GM13977 (cell line): ENCODE measurements around the gene WDR17.
A peak's percentile ranks its signal among the peaks of the same experiment; 100 is the strongest.

Experiments used
- DNase-seq: peaks from one replicate; pipeline ENCODE4 v3.0.0; 2012; ENCODE audit warnings: low spot score
- CTCF ChIP-seq: IDR thresholded peaks from 2 replicates; pipeline ENCODE4 v1.5.1; 2012; ENCODE audit warnings: mild to moderate bottlenecking, control low read depth; ENCODE audit not compliant: insufficient read depth; ENCODE audit errors: extremely low read depth, missing control alignments
- in situ Hi-C: fragments of 300-500 bp; cut with MboI; formaldehyde crosslinking; loops from one replicate; pipeline ENCODE4 v1.12.0; 2022; ENCODE audit warnings: low sequenced_read_pairs, low pct_unique_long_range_greater_than_20kb, mixed read lengths, inconsistent platforms; ENCODE audit not compliant: unreplicated experiment

The WDR17 gene

GRCh38 chr4:176107695-176108094 lies 42.1 kb downstream of the WDR17 start:
- no peak for DNase-seq
- no peak for TF ChIP-seq CTCF
- in situ Hi-C loops, result no loop called here

- peak; percentile 66 for TF ChIP-seq CTCF
- peak; percentile 34 for DNase-seq
- in situ Hi-C loops, result no loop called here
Measured at GRCh38 chr4:176123710-176124407, 58.2 kb downstream of the WDR17 start.

GRCh38 chr4:176125063-176125462 lies 59.4 kb downstream of the WDR17 start:
- DNase-seq, result no peak
- in situ Hi-C loops, result no loop called here
- TF ChIP-seq CTCF, result no peak

GRCh38 chr4:176134670-176135069 lies 69.0 kb downstream of the WDR17 start:
- in situ Hi-C loops, result no loop called here
- TF ChIP-seq CTCF, result no peak
- DNase-seq, result no peak

GRCh38 chr4:176137631-176138030 lies 72.0 kb downstream of the WDR17 start:
- in situ Hi-C loops, result no loop called here
- TF ChIP-seq CTCF, result no peak
- no peak for DNase-seq

- no peak for TF ChIP-seq CTCF
- in situ Hi-C loops, result no loop called here
- no peak for DNase-seq
Measured at GRCh38 chr4:176139518-176139917, 73.9 kb downstream of the WDR17 start.
